ENCODE results near the gene INTS11. TPM values are rescaled to one million over a fixed set of nuclear protein-coding genes. Genes with fewer than 3 reads are reported as not detected.

Gene INTS11
- total and polyA plus RNA-seq, 9 of the 15 experiments (the other 6 are each of a cell fraction or from before 2014, with no cell fraction given) = 3.6 to 183 (median 110) TPM

DNA sequence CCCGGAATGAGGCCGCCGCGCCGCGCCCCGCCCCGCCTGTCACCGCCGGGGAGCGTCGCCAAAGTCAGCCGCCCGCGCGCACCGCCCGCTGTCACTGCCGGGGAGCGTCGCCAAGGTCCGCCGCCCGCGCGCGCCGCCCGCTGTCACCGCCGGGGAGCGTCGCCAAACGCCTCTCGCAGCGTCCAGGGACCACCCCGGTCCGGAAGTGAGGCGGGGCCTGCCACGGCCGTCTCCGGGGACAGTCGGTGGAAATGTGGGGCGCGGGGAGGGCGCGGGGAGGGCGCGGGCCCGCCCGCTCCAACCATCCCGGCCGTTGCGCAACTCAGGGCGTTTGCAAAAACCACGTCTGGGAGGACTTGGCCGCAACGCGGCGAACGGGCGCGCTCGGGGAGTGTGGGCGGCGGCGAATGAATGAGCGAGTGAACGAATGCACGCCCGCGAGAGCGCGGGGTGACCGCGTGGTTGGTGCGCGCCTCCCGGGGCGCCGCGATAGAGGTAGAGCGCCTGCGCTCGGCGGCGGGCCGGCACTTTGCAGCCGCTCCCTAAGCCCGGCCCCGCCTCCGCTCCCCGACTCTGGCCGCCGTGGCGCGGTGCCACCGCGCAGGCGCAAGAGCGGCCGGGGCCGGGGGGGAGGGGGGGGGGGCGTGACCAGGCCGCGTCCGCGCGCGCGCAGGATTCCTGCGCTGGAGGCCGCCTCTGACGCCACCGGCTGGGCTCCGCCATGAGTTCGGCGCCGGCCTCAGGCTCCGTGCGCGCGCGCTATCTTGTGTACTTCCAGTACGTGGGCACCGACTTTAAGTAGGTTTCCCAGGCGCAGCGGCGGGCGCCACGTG, 16.3 kb downstream of the INTS11 start, which contains the start of the genes ACAP3 and PUSL1 (continued):
- TF ChIP-seq, protein P1, sequence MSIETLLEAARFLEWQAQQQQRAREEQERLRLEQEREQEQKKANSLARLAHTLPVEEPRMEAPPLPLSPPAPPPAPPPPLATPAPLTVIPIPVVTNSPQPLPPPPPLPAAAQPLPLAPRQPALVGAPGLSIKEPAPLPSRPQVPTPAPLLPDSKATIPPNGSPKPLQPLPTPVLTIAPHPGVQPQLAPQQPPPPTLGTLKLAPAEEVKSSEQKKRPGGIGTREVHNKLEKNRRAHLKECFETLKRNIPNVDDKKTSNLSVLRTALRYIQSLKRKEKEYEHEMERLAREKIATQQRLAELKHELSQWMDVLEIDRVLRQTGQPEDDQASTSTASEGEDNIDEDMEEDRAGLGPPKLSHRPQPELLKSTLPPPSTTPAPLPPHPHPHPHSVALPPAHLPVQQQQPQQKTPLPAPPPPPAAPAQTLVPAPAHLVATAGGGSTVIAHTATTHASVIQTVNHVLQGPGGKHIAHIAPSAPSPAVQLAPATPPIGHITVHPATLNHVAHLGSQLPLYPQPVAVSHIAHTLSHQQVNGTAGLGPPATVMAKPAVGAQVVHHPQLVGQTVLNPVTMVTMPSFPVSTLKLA (conservative IDR thresholded peaks at IDR 0.05) = peak; percentile 95 to 98
- TF ChIP-seq TBL1XR1 (IDR thresholded peaks at IDR 0.05; ENCODE audit: low read length in 2 of 2) (no peak; a peak in 1 of 4 replicates), KAT2B (IDR thresholded peaks at IDR 0.05; ENCODE audit: low read depth, low read length) (no peak), PTTG1 (tag; IDR thresholded peaks at IDR 0.05; ENCODE audit: low read depth) (no peak), ZNF134 (CRISPR knock-in tag; conservative IDR thresholded peaks at IDR 0.05) (no peak), ZNF311 (CRISPR knock-in tag; IDR thresholded peaks at IDR 0.05) (no peak), ZKSCAN1 (IDR thresholded peaks at IDR 0.05; ENCODE audit: low read depth, low read length) (no peak), ZNF175 (CRISPR knock-in tag; IDR thresholded peaks at IDR 0.05; ENCODE audit: low read depth) (0 out of 2 replicates have a peak, but pooled peaks have one; percentile 30), ZNF76 (CRISPR knock-in tag; IDR thresholded peaks at IDR 0.05; ENCODE audit: borderline replicate concordance) (no peak), NR2C2 (CRISPR knock-in tag; IDR thresholded peaks at IDR 0.05) (no peak), NR2C2 (tag; IDR thresholded peaks at IDR 0.05) (peak; percentile 69; the same call in 1 of the 2 replicates)
- TF ChIP-seq, protein P2, sequence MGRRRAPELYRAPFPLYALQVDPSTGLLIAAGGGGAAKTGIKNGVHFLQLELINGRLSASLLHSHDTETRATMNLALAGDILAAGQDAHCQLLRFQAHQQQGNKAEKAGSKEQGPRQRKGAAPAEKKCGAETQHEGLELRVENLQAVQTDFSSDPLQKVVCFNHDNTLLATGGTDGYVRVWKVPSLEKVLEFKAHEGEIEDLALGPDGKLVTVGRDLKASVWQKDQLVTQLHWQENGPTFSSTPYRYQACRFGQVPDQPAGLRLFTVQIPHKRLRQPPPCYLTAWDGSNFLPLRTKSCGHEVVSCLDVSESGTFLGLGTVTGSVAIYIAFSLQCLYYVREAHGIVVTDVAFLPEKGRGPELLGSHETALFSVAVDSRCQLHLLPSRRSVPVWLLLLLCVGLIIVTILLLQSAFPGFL (CRISPR knock-in tag; IDR thresholded peaks at IDR 0.05) = no peak
- TF ChIP-seq, protein P3, sequence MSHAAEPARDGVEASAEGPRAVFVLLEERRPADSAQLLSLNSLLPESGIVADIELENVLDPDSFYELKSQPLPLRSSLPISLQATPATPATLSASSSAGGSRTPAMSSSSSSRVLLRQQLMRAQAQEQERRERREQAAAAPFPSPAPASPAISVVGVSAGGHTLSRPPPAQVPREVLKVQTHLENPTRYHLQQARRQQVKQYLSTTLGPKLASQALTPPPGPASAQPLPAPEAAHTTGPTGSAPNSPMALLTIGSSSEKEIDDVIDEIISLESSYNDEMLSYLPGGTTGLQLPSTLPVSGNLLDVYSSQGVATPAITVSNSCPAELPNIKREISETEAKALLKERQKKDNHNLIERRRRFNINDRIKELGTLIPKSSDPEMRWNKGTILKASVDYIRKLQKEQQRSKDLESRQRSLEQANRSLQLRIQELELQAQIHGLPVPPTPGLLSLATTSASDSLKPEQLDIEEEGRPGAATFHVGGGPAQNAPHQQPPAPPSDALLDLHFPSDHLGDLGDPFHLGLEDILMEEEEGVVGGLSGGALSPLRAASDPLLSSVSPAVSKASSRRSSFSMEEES (CRISPR knock-in tag; IDR thresholded peaks at IDR 0.05) = no peak
- TF ChIP-seq, protein P4, sequence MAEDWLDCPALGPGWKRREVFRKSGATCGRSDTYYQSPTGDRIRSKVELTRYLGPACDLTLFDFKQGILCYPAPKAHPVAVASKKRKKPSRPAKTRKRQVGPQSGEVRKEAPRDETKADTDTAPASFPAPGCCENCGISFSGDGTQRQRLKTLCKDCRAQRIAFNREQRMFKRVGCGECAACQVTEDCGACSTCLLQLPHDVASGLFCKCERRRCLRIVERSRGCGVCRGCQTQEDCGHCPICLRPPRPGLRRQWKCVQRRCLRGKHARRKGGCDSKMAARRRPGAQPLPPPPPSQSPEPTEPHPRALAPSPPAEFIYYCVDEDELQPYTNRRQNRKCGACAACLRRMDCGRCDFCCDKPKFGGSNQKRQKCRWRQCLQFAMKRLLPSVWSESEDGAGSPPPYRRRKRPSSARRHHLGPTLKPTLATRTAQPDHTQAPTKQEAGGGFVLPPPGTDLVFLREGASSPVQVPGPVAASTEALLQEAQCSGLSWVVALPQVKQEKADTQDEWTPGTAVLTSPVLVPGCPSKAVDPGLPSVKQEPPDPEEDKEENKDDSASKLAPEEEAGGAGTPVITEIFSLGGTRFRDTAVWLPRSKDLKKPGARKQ (CRISPR knock-in tag; IDR thresholded peaks at IDR 0.05) = no peak
- TF ChIP-seq, protein P5, sequence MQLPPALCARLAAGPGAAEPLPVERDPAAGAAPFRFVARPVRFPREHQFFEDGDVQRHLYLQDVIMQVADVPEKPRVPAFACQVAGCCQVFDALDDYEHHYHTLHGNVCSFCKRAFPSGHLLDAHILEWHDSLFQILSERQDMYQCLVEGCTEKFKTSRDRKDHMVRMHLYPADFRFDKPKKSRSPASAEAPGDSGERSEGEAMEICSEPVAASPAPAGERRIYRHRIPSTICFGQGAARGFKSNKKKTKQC (CRISPR knock-in tag; IDR thresholded peaks at IDR 0.05) = peak; percentile 75; the same call in 1 of the 2 replicates
- TF ChIP-seq, protein P6, sequence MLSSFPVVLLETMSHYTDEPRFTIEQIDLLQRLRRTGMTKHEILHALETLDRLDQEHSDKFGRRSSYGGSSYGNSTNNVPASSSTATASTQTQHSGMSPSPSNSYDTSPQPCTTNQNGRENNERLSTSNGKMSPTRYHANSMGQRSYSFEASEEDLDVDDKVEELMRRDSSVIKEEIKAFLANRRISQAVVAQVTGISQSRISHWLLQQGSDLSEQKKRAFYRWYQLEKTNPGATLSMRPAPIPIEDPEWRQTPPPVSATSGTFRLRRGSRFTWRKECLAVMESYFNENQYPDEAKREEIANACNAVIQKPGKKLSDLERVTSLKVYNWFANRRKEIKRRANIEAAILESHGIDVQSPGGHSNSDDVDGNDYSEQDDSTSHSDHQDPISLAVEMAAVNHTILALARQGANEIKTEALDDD (IDR thresholded peaks at IDR 0.05) = no peak
- TF ChIP-seq, protein P7, sequence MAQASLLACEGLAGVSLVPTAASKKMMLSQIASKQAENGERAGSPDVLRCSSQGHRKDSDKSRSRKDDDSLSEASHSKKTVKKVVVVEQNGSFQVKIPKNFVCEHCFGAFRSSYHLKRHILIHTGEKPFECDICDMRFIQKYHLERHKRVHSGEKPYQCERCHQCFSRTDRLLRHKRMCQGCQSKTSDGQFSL (CRISPR knock-in tag; IDR thresholded peaks at IDR 0.05) = peak; percentile 96
- TF ChIP-seq, protein P7 (tag; IDR thresholded peaks at IDR 0.05) = peak in 1 of 2 experiments; percentile 99; a peak in 2 of 4 replicates

Measured in K562 (cell line).